PC-9 (cell line): Measurements from ENCODE around the gene HOXD3. TPM values are rescaled to one million over a fixed set of nuclear protein-coding genes. Genes with fewer than 3 reads are reported as not detected.

ENCODE experiments used
- BruUV-seq: library from RNA; stranded (reverse); fragments of 400-500 nt; replicated peaks from 2 replicates; lab custom pipeline; 2021; lab: Mats Ljungman, UMichigan
- CTCF ChIA-PET: fragments of 300-600 bp; sonication (Branson Sonifier 250); formaldehyde crosslinking; loops from one replicate; lab custom pipeline; 2022; ENCODE audit warnings: antibody characterized with exemption; lab: Charles Lee
- POLR2A ChIA-PET: fragments of 300-600 bp; sonication (Branson Sonifier 250); formaldehyde crosslinking; loops from one replicate; lab custom pipeline; 2022; ENCODE audit warnings: antibody characterized with exemption; ENCODE audit not compliant: unreplicated experiment; lab: Charles Lee
- DNase-seq, 2 experiments: peaks; one replicate each; pipeline versions ENCODE4 v3.0.0 to v3.0.0-alpha.2; 2015 to 2022; ENCODE audit warnings: mixed read lengths in 1 of 2
- H2AFZ ChIP-seq: fragments of 200-600 bp; sonication (generic); 2 replicates; pipeline ENCODE4 v1.8.1; 2017; ENCODE audit warnings: antibody characterized with exemption
- H3F3A ChIP-seq: fragments of 200-600 bp; sonication (generic); 2 replicates; pipeline ENCODE4 v1.8.1; 2017; ENCODE audit warnings: antibody characterized with exemption, mild to moderate bottlenecking, low read depth; ENCODE audit not compliant: insufficient read depth
- H3K27ac ChIP-seq: fragments of 200-600 bp; sonication (generic); 2 replicates; pipeline ENCODE4 v1.6.1; 2016; ENCODE audit warnings: mixed run types
- H3K27me3 ChIP-seq: fragments of 200-600 bp; sonication (generic); 2 replicates; pipeline ENCODE4 v1.6.1; 2016; ENCODE audit warnings: low read depth, mixed run types; ENCODE audit not compliant: insufficient read depth
- H3K36me3 ChIP-seq: fragments of 200-600 bp; sonication (generic); 2 replicates; pipeline ENCODE4 v1.6.1; 2016; ENCODE audit warnings: low read depth, mixed run types
- H3K4me1 ChIP-seq: fragments of 200-600 bp; sonication (generic); replicated peaks from 2 replicates; pipeline ENCODE4 v1.6.1; 2016; ENCODE audit warnings: mixed run types; ENCODE audit not compliant: insufficient read depth
- H3K4me2 ChIP-seq: fragments of 200-600 bp; sonication (generic); 2 replicates; pipeline ENCODE4 v1.6.1; 2017; ENCODE audit warnings: mixed run types
- H3K4me3 ChIP-seq: fragments of 200-600 bp; sonication (generic); 2 replicates; pipeline ENCODE4 v1.6.1; 2016; ENCODE audit warnings: mixed run types
- H3K79me2 ChIP-seq: fragments of 200-600 bp; sonication (generic); 2 replicates; pipeline ENCODE4 v1.6.1; 2017; ENCODE audit warnings: low read depth, mixed run types
- H3K9me2 ChIP-seq: fragments of 200-600 bp; sonication (generic); 2 replicates; pipeline ENCODE4 v1.8.1; 2017; ENCODE audit warnings: mild to moderate bottlenecking; ENCODE audit not compliant: insufficient read depth
- H3K9me3 ChIP-seq: fragments of 200-600 bp; sonication (generic); 2 replicates; pipeline ENCODE4 v1.8.1; 2016; ENCODE audit warnings: low read depth; ENCODE audit not compliant: insufficient read depth
- H4K20me1 ChIP-seq: fragments of 200-600 bp; sonication (generic); 2 replicates; pipeline ENCODE4 v1.8.1; 2017; ENCODE audit not compliant: insufficient read depth
- CTCF ChIP-seq: fragments of 200-600 bp; sonication (generic); conservative IDR thresholded peaks from 2 replicates; pipeline ENCODE4 v1.6.1; 2017; ENCODE audit warnings: mixed run types, antibody characterized with exemption, mild to moderate bottlenecking, moderate library complexity
- EZH2 ChIP-seq: fragments of 200-600 bp; sonication (generic); IDR thresholded peaks from 2 replicates; pipeline ENCODE4 v1.8.0; 2017; ENCODE audit warnings: antibody characterized with exemption, low read depth
- intact Hi-C: fragments of 100-400 bp; cut with micrococcal nuclease; formaldehyde crosslinking; loops from one replicate; pipeline ENCODE4 v1.10.0; 2022; ENCODE audit not compliant: unreplicated experiment
- total RNA-seq: library from RNA; stranded (reverse); gene quantifications from 2 replicates; pipeline ENCODE4 v1.2.3, GENCODE V29; 2021

Gene HOXD3
- total RNA-seq, 1 experiment from 2014 or later = not detected

GRCh38 chr2:176152350-176153181, 4.5 kb upstream of the HOXD3 start:
- CTCF ChIA-PET = no interaction called here

DNA sequence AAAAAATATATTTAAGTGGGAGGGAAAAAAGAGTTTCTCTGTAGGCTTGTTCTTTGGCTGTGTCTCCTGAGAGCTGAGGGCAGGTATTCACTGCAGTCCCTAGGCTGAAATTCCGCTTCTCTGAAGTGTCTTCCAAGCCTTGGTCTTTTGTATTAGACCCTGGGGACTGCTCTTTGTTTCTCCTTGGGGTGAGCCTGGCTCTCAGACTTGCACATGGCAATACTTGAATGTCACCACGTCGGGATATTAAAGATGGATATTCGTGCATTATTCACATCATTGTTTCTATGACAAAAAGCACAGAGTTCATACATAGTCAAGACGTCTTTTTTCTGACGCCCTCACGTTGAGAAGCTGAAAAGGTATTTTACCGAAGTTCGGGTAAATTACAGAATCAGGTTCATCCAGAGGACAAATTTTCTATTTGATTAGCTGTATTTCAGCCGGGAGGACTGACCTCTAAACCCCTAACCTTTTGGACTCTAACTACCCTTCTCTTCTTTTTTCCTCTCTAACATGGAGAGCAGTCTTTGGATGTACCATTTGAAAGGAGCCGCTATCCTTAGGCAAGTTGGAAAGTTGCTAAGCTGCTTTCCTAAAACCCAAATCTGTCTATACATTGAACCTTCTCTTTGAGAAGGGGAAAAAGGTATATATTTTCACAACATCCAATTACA, 2.4 kb upstream of the HOXD3 start:
- no peak overlapping the region for H3K4me2 ChIP-seq
- H3K9me2 ChIP-seq = no peaks in the 10 kb centered on the region
- H2AFZ ChIP-seq = no peak overlapping the region
- no peak for DNase-seq
- H3K9me3 ChIP-seq = no peaks in the 10 kb centered on the region
- H3K79me2 ChIP-seq = no peaks in the 10 kb centered on the region
- H3K36me3 ChIP-seq = no peaks in the 10 kb centered on the region
- H3F3A ChIP-seq = no peaks in the 10 kb centered on the region
- H3K27me3 ChIP-seq = peaks cover 90% of the 10 kb centered on the region
- no peak overlapping the region for H3K27ac ChIP-seq
- H4K20me1 ChIP-seq = no peaks in the 10 kb centered on the region
- TF ChIP-seq CTCF (no peak), EZH2 (no peak)
- intact Hi-C loops = no loop called here
- CTCF ChIA-PET = no interaction called here
- H3K4me1 ChIP-seq = no peaks in the 10 kb centered on the region
- no TSS peak for BruUV-seq
- POLR2A ChIA-PET = no interaction called here
- H3K4me3 ChIP-seq = no peak overlapping the region

More at GRCh38 chr2:176152350-176153181, 4.5 kb upstream of the HOXD3 start:
- no peaks in the 10 kb centered on the region for H3K4me1 ChIP-seq
- no peaks in the 10 kb centered on the region for H3K79me2 ChIP-seq
- H3K9me3 ChIP-seq = no peaks in the 10 kb centered on the region
- no peak for DNase-seq
- TF ChIP-seq EZH2 (no peak), CTCF (no peak)
- H3K4me3 ChIP-seq = no peak overlapping the region
- no peaks in the 10 kb centered on the region for H3K36me3 ChIP-seq
- H3K27ac ChIP-seq = no peak overlapping the region
- BruUV-seq = no TSS peak
- no peaks in the 10 kb centered on the region for H3F3A ChIP-seq
- peaks cover 91% of the 10 kb centered on the region for H3K27me3 ChIP-seq
- H4K20me1 ChIP-seq = no peaks in the 10 kb centered on the region
- POLR2A ChIA-PET = no interaction called here
- intact Hi-C loops = no loop called here
- H2AFZ ChIP-seq = no peak overlapping the region
- H3K9me2 ChIP-seq = no peaks in the 10 kb centered on the region
- no peak overlapping the region for H3K4me2 ChIP-seq

DNA sequence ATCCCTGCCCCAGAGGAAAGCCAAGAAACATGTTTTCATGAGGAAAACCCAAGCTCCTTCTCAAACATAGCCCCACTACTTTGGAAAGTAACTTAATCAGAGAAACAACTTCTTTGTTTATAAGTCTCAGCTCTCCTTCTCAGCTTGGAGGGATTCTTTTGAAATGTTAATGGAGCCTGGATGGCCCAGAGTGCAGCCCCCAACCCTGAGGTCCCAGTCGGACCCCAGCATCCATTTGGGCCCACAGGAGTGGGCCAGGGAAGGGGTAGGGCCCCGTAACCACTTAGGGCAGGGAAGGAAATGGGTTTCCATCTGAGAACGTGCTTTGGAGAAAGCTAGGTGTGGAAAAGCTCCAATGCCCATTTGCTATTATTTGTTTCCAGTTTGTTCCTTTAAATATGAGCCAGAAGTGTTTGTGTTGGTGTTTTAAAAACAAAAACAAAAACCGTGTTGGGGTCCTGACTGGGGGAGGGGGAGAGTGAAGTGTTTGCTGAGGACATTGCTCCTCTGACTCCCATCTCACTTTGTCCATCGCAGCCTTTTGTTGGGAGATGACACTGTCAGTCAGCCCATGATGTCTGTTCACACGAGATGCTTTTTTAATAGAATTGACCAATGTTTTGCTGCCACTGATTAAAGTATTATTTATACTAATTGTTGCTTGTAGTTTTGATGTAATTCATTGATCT, 1.6 kb upstream of the HOXD3 start:
- H3K79me2 ChIP-seq = no peaks in the 10 kb centered on the region
- no peak overlapping the region for H2AFZ ChIP-seq
- H3F3A ChIP-seq = no peaks in the 10 kb centered on the region
- no peak overlapping the region for H3K27ac ChIP-seq
- H3K4me3 ChIP-seq = no peak overlapping the region
- POLR2A ChIA-PET = no interaction called here
- no TSS peak for BruUV-seq
- H3K4me1 ChIP-seq = no peaks in the 10 kb centered on the region
- H4K20me1 ChIP-seq = no peaks in the 10 kb centered on the region
- DNase-seq = no peak
- CTCF ChIA-PET = no interaction called here
- peaks cover 90% of the 10 kb centered on the region for H3K27me3 ChIP-seq
- no peak for TF ChIP-seq CTCF
- H3K9me3 ChIP-seq = no peaks in the 10 kb centered on the region
- H3K4me2 ChIP-seq = no peak overlapping the region
- H3K9me2 ChIP-seq = no peaks in the 10 kb centered on the region
- no peaks in the 10 kb centered on the region for H3K36me3 ChIP-seq
- intact Hi-C loops = no loop called here
